Measurements from ENCODE around the gene NLRP6.

NLRP6 gene

DNA sequence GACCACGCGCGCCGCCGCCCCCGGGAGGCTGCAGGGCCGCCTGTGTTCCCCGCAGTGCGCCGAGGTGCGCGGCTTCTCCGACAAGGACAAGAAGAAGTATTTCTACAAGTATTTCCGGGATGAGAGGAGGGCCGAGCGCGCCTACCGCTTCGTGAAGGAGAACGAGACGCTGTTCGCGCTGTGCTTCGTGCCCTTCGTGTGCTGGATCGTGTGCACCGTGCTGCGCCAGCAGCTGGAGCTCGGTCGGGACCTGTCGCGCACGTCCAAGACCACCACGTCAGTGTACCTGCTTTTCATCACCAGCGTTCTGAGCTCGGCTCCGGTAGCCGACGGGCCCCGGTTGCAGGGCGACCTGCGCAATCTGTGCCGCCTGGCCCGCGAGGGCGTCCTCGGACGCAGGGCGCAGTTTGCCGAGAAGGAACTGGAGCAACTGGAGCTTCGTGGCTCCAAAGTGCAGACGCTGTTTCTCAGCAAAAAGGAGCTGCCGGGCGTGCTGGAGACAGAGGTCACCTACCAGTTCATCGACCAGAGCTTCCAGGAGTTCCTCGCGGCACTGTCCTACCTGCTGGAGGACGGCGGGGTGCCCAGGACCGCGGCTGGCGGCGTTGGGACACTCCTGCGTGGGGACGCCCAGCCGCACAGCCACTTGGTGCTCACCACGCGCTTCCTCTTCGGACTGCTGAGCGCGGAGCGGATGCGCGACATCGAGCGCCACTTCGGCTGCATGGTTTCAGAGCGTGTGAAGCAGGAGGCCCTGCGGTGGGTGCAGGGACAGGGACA, 2.7 kb downstream of the NLRP6 start:
- no peaks in the 10 kb centered on the region for H4K20me1 ChIP-seq (ENCODE audit: insufficient read depth, low read length)
- H3K27ac ChIP-seq (ENCODE audit: low read length), result no peak overlapping the region
- H3K4me3 ChIP-seq (ENCODE audit: low read length), result no peak overlapping the region
- peaks cover 3% of the 10 kb centered on the region for H3K36me3 ChIP-seq (replicated peaks; ENCODE audit: low read depth, low read length)
- no peaks in the 10 kb centered on the region for H3K9me3 ChIP-seq (ENCODE audit: insufficient read depth, low read length)
- no peaks in the 10 kb centered on the region for H3K27me3 ChIP-seq (ENCODE audit: low read depth, low read length)
- TF ChIP-seq, protein P1, sequence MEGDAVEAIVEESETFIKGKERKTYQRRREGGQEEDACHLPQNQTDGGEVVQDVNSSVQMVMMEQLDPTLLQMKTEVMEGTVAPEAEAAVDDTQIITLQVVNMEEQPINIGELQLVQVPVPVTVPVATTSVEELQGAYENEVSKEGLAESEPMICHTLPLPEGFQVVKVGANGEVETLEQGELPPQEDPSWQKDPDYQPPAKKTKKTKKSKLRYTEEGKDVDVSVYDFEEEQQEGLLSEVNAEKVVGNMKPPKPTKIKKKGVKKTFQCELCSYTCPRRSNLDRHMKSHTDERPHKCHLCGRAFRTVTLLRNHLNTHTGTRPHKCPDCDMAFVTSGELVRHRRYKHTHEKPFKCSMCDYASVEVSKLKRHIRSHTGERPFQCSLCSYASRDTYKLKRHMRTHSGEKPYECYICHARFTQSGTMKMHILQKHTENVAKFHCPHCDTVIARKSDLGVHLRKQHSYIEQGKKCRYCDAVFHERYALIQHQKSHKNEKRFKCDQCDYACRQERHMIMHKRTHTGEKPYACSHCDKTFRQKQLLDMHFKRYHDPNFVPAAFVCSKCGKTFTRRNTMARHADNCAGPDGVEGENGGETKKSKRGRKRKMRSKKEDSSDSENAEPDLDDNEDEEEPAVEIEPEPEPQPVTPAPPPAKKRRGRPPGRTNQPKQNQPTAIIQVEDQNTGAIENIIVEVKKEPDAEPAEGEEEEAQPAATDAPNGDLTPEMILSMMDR (IDR thresholded peaks at IDR 0.05; ENCODE audit: low read depth, low read length), result no peak
- TF ChIP-seq EZH2phosphoT487 (IDR thresholded peaks at IDR 0.05; ENCODE audit: low read depth), result no peak
- H3K79me2 ChIP-seq (ENCODE audit: low read length), result no peaks in the 10 kb centered on the region
- no peaks in the 10 kb centered on the region for H3K4me1 ChIP-seq (ENCODE audit: low read length)
- H2AFZ ChIP-seq (ENCODE audit: low read depth, low read length), result no peak overlapping the region
- H3K4me2 ChIP-seq (ENCODE audit: low read length), result no peak overlapping the region
- no peak overlapping the region for H3K9ac ChIP-seq (ENCODE audit: low read length)

DNA sequence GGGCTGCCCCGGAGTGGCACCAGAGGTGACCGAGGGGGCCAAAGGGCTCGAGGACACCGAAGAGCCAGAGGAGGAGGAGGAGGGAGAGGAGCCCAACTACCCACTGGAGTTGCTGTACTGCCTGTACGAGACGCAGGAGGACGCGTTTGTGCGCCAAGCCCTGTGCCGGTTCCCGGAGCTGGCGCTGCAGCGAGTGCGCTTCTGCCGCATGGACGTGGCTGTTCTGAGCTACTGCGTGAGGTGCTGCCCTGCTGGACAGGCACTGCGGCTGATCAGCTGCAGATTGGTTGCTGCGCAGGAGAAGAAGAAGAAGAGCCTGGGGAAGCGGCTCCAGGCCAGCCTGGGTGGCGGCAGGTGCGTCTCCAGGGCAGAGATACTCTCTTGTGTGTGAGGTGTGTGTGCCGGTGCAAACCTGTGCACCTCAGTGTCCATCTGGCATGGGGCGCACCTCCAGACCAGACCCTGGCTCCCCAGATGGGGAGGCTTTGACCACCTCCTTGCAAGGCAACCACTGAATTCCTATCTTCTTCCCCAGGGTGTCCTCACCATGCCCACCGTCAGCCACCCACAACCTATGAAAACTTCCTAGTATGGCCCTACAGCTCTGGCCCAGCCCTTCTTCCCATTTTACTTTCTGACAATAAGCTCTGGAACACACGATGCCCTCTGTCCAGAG, 3.4 kb downstream of the NLRP6 start:
- Histone ChIP-seq H4K20me1 (ENCODE audit: insufficient read depth, low read length) (no peaks in the 10 kb centered on the region), H3K27ac (ENCODE audit: low read length) (no peak overlapping the region), H3K4me2 (ENCODE audit: low read length) (no peak overlapping the region), H3K27me3 (ENCODE audit: low read depth, low read length) (no peaks in the 10 kb centered on the region), H3K9ac (ENCODE audit: low read length) (no peak overlapping the region), H3K36me3 (replicated peaks; ENCODE audit: low read depth, low read length) (no peaks in the 10 kb centered on the region), H3K4me3 (ENCODE audit: low read length) (no peak overlapping the region), H3K79me2 (ENCODE audit: low read length) (no peaks in the 10 kb centered on the region), H3K4me1 (ENCODE audit: low read length) (no peaks in the 10 kb centered on the region), H3K9me3 (ENCODE audit: insufficient read depth, low read length) (no peaks in the 10 kb centered on the region), H2AFZ (ENCODE audit: low read depth, low read length) (no peak overlapping the region)
- TF ChIP-seq EZH2phosphoT487 (IDR thresholded peaks at IDR 0.05; ENCODE audit: low read depth), result no peak
- TF ChIP-seq, protein P1 (IDR thresholded peaks at IDR 0.05; ENCODE audit: low read depth, low read length), result no peak

DNA sequence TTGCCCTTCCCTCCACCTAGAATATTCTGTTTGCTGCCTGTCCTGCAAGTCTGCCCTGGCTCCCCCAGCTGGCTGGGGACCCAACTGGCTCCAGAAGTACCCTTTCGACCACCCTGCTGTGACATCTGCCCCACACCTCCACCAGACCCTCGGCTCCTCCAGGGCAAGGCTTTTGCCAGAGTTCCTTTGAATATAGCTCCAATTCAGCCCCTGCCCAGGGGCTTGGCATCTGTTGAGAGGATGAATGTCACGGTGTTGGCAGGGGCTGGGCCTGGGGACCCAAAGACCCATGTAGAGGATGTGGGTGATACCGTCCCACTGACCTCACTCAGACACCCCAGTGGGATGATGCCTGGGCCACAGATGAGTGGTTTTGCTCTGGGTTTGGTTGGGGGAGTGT, 4.0 kb downstream of the NLRP6 start:
- Histone ChIP-seq H3K9ac (ENCODE audit: low read length) (no peak overlapping the region), H3K27me3 (ENCODE audit: low read depth, low read length) (no peaks in the 10 kb centered on the region), H4K20me1 (ENCODE audit: insufficient read depth, low read length) (no peaks in the 10 kb centered on the region), H3K4me1 (ENCODE audit: low read length) (no peaks in the 10 kb centered on the region), H3K4me3 (ENCODE audit: low read length) (no peak overlapping the region), H3K27ac (ENCODE audit: low read length) (no peak overlapping the region), H2AFZ (ENCODE audit: low read depth, low read length) (no peak overlapping the region), H3K36me3 (replicated peaks; ENCODE audit: low read depth, low read length) (no peaks in the 10 kb centered on the region), H3K4me2 (ENCODE audit: low read length) (no peak overlapping the region), H3K9me3 (ENCODE audit: insufficient read depth, low read length) (no peaks in the 10 kb centered on the region), H3K79me2 (ENCODE audit: low read length) (no peaks in the 10 kb centered on the region)
- TF ChIP-seq, protein P1 (IDR thresholded peaks at IDR 0.05; ENCODE audit: low read depth, low read length), result no peak
- no peak for TF ChIP-seq EZH2phosphoT487 (IDR thresholded peaks at IDR 0.05; ENCODE audit: low read depth)

DNA sequence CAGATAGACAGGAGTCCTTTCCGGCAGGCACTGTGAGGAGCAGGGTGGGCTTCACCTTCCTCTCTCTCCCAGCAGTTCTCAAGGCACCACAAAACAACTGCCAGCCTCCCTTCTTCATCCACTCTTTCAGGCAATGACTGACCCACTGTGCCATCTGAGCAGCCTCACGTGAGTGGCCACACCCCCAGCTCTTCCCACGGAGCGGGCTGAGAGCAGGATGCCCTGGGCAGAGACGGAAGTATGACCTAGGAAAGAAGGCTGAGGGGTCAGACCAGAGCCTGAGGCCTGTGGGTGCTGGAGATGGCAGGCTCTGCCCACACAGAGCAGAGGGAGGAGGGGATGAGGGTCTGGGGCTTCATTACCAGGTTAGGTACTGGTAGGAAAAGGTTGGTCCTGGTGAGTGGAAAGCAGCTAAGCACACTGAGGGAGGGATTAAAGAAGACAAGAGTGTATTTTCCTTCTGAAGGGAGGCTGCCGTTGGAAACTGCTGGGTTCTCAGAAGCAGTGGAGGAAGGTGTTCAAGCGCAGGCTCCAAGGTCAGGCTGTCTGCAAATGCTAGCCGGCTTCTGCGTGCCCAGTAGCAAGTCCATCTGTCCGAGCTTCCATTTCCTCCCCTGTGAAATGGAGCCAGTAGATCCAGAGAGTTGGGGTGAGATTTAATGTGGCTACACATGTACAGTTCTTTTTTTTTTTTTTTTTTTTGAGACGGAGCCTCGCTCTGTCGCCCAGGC, 4.6 kb downstream of the NLRP6 start:
- H3K27me3 ChIP-seq (ENCODE audit: low read depth, low read length), result peaks cover 4% of the 10 kb centered on the region; the same call in 1 of the 2 replicates
- no peak overlapping the region for H3K4me3 ChIP-seq (ENCODE audit: low read length)
- H3K4me2 ChIP-seq (ENCODE audit: low read length), result no peak overlapping the region
- TF ChIP-seq EZH2phosphoT487 (IDR thresholded peaks at IDR 0.05; ENCODE audit: low read depth), result no peak
- no peak overlapping the region for H3K27ac ChIP-seq (ENCODE audit: low read length)
- H3K79me2 ChIP-seq (ENCODE audit: low read length), result no peaks in the 10 kb centered on the region
- no peaks in the 10 kb centered on the region for H4K20me1 ChIP-seq (ENCODE audit: insufficient read depth, low read length)
- H3K9me3 ChIP-seq (ENCODE audit: insufficient read depth, low read length), result no peaks in the 10 kb centered on the region
- H3K4me1 ChIP-seq (ENCODE audit: low read length), result peaks cover 1% of the 10 kb centered on the region; the same call in 1 of the 2 replicates
- no peaks in the 10 kb centered on the region for H3K36me3 ChIP-seq (replicated peaks; ENCODE audit: low read depth, low read length)
- no peak overlapping the region for H2AFZ ChIP-seq (ENCODE audit: low read depth, low read length)
- H3K9ac ChIP-seq (ENCODE audit: low read length), result no peak overlapping the region

All from OCI-LY3 (cell line).